Hematopoietic multipotent progenitor cell treated with erythropoietin and hydrocortisone succinate and interleukin-3 and kit ligand, for 17 days (in vitro differentiated cells): Measurements from ENCODE around the gene ANKRD42.
"Not testable (repeated sequence)": the region's sequence is repeated elsewhere in the genome, so short reads cannot be mapped to it uniquely, and the experiment has no call there.

Experiments
- DNase-seq: peaks from one replicate; pipeline ENCODE4 v3.0.0-alpha.2; 2015; ENCODE audit warnings: low spot score

ANKRD42 gene

DNA sequence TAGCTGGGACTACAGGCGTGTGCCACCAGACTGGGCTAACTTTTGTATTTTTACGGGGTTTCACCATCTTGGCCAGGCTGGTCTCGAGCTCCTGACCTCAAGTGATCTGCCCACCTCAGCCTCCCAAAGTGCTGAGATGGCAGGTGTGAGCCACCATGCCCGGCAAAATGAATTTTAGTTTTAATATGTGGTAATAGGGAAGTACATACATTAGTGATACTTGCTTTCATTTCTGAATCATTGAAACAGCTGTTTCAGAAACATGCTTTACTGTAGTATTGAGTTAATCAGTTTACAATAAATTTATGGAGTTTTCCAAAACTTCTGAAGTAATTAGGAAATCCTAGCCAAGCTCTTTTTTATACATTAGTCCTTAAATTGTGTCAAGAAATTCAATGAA, 21.0 kb upstream of the ANKRD42 start:
- no peak for DNase-seq

DNA sequence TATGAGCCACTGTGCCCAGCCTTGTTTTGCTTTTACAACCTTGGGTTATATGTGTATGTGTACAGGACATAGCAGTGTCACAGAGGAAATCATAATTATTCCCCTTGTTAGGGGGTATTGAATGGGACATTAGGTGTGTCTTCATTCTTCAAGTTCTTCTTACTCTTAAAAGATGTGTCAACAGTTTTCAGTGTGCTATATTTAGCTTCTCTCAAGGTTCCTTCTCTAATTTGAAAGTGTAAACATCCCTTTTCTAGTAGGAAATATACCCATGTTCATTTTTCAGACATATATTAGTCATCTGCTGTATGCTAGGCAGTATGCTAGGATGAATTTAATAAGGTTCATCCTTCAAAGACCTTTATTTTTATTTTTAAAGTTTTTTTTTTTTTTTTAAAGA, 19.5 kb upstream of the ANKRD42 start:
- no peak for DNase-seq

GRCh38 chr11:83175815-83176214, 17.7 kb upstream of the ANKRD42 start:
- DNase-seq = no peak

DNA sequence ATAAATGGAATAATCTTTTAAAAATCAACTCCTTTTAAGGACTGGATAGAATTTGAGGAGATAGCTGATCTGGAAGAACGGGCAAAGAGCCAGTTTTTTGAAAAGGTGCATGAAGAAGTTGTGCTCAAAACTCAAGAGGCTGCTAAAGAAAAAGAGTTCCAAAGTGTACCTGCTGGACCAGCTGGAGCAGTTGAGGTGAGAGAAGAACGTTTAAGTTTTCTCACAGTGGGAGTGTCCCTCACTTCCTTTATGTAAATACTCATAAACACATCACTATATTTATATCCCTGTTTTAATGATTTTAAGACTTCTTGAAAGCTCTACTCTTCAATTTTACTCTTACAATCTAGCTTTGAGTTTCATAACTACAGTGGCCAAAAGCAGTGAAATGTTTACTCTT, 11.7 kb upstream of the ANKRD42 start:
- DNase-seq = no peak

DNA sequence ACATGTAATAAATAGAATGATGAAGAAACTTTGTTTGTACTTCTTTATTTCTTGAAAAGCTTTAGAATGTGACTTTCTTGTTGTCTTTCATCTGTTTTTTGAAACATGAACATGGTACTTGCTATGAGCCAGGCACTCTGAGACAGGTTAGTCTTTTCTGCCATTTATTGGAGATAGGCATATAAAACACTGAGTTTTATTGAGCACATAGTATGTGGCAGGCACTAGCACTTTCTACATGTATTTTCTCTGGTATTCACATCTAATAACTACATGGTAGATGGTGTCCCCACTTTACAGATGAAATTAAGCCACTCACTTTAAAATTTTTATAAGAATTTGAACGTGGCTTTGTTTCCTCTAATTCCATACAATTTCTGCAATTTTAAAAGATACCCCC, 7.7 kb upstream of the ANKRD42 start:
- DNase-seq = no peak

- no peak for DNase-seq
Measured at GRCh38 chr11:83187465-83187864, 6.0 kb upstream of the ANKRD42 start.

GRCh38 chr11:83191491-83191890, 2.0 kb upstream of the ANKRD42 start:
- DNase-seq = no peak

- no peak for DNase-seq
Measured at GRCh38 chr11:83191986-83192385, 1.5 kb upstream of the ANKRD42 start.

DNA sequence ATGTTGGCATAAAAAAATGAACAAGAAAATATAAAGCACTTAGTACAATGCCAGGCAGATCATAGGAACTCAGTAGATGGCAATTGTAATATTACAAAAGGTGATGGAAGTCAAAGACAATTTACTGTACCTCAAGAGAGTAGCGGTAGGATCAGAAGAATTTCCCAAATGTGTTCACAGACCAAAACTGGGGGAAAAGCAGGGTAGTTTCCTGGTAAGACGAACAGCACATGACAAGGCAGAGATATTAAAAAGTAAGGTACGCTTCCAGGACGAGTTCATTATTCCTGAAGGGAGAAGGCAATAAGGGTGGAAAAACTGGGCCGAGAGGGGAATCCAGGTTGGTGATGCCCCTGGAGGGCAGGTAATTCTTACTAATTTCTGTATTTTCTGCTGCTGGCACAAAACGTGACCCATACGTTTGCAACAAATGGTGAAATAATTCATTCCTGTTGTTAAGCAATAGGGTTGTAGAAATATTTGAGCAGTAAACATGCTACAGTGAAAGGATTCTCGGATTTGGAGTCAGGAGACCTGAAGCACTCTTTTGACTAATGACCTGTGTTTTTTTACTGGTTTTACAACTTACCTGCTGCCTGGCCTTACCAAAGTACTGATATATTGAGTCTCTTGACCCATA, 786 bp upstream of the ANKRD42 start:
- no peak for DNase-seq

GRCh38 chr11:83194281-83195142, 1.0 kb downstream of the ANKRD42 start:
- DNase-seq = peak; percentile 43

DNA sequence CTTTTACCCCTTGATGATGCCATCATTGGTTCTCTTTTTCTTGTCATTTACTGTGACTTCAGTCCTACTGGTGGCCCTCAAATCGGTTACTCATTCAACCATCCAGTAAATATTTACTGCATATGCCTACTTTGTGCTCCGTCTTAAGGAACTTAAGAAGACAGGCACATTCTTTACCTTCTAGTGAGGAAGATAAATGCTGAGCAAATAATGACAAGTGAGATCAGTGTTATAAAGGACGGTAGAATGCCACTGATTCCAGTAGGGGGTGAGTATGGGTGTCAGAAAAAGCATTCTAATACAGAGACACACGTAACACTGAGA, 1.6 kb downstream of the ANKRD42 start:
- no peak for DNase-seq

GRCh38 chr11:83195649-83196048, 2.1 kb downstream of the ANKRD42 start:
- DNase-seq = no peak

GRCh38 chr11:83200035-83200434, 6.5 kb downstream of the ANKRD42 start:
- DNase-seq = no peak

DNA sequence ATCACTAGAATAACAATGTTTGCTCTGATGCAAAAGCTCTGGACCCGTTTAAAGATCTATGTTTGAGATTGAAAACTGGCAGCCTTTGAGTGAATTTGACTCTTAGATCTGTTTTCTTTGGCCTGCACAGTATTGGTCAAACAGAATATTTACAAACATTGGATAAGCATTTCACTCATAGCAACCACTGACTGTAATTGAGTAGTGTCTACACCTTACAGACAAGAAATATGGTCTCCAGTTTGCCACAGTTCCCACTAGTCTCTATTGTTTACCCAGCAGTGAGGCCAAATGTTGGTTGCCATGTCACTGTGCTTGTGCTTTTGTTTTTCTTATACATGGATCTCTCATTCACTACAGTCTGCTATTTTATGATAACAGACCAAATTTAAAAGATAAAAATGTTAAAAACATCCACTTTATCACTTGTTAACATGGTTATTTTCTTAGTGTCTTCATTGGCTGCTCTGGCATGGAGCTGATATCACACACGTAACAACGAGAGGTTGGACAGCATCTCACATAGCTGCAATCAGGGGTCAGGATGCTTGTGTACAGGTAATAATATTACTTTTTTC, 12.2 kb downstream of the ANKRD42 start:
- no peak for DNase-seq

DNA sequence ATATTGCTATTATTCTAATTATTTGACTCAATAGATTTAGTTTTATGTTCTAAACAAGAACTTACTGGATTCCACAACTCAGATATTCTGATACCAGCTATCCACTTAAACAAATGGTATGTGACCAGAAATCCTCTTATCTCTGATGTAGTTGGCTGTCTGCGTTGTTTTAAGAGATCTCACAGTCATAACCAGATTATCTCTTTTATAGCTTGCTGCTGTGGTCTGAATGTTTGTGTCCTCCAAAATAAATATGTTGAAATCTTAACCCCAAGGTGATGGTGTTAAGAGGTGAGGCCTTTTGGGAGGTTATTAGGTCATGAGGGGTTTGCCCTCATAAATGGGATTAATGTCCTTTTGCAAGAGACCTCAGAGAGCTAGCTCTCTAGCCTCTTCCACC, 12.7 kb downstream of the ANKRD42 start:
- DNase-seq = no peak

DNA sequence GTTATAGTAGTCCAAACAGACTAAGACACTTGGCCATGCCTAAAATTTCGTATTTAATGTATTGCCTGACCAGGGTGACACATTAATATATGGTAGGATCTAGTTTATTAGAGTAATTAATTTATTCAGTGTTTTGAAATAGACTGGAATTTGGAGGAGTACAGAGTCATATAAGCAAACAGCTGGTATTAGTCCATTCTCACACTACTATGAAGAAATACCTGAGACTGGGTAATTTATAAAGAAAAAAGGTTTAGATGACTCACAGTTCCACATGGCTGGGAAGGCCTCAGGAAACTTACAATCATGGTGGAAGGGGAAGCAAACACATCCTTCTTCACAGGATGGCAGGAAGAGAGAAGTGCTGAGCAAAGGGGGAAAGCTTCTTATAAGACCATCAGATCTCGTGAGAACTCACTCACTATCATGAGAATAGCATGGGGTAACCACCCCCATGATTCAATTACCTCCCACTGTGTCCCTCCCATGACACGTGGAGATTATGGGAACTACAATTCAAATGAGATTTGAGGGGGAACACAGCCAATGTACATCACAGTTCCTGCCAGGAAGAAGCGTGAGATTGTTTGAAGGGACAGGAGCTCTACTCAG, 13.4 kb downstream of the ANKRD42 start:
- not testable (repeated sequence) for DNase-seq

DNA sequence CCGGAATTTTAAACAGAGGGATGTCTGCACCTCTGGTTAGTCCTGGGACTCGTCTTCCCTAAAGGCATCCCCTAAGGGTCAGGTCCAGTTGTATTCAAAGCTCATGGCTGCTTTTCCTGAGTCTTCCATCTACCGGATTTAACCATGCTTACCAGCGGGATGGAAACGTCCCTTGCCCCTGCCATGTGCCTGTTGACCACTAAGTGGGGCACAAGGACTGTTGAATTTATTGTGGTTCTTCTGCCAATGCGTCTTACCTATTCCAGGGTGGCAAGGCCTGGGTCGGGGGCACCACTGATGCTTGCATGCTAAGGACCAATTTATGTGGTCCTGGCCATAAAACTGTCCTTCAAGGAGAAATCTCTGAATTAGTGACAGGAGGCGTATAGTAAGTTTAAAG, 25.6 kb downstream of the ANKRD42 start:
- no peak for DNase-seq

- DNase-seq = no peak
Measured at GRCh38 chr11:83220260-83220659, 26.7 kb downstream of the ANKRD42 start.

- no peak for DNase-seq
Measured at GRCh38 chr11:83221694-83222093, 28.2 kb downstream of the ANKRD42 start.

DNA sequence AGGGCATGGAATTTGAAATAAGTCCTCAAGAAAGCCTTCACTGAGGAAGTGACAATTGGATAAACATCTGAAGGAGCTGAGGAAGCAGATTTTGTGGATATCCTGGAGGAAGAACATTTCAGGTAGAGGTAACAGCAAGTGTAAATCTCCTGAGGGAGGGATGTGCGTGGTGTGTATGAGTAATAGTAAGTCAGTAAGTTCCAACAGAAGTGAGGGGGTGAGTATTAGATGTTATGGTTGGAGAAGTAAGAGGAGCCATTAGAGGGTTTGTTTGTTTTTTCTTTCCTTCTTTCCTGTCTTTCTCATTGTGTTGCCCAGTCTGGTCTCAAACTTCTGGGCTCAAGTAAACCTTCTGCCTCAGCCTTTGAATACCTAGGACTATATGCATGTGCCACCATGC, 29.0 kb downstream of the ANKRD42 start:
- no peak for DNase-seq

DNA sequence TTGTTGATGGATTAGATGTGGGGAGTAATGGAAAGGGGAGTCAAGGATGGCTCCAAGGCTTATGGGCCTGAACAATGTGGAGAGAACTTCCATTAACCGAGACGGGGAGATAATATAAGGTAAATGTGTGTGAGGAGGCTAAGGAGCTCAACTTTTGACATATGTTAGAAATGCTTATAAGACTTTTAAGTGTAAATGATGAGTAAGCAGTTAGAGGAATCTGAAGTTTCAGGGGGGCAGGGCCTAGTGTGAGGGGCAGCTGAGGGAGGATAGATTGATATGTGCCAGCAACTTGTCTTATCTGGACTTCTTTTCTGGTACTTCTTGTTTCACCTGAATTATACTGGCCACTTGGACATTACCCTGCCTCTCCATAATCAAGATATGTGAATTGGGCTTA, 29.9 kb downstream of the ANKRD42 start:
- no peak for DNase-seq

- no peak for DNase-seq
Measured at GRCh38 chr11:83235825-83236224, 42.3 kb downstream of the ANKRD42 start.

DNA sequence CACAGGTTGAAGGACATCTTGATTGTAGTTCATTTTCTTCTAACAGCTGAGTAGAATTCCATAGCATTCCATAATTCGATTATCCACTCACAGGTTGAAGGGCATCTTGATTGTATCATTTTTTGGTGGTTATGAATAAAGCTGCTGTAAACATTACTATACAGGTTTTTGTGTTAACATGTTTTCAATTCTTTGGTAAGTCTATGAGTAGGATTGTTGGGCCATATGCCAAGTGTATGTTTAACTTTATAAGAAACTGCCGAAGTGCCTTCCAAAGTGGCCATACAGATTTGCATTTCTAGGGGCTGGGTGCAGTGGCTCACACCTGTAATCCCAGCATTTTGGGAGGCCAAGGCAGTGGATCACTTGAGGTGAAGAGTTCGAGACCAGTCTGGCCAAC, 44.6 kb downstream of the ANKRD42 start:
- DNase-seq = no peak
